Measurements from ENCODE around the gene SLC25A42. TPM values are rescaled to one million over a fixed set of nuclear protein-coding genes. Genes with fewer than 3 reads are reported as not detected.
A peak's percentile ranks its signal among the peaks of the same experiment; 100 is the strongest.

The SLC25A42 gene
- total RNA-seq, 1 experiment from 2014 or later: 3.5 TPM

DNA sequence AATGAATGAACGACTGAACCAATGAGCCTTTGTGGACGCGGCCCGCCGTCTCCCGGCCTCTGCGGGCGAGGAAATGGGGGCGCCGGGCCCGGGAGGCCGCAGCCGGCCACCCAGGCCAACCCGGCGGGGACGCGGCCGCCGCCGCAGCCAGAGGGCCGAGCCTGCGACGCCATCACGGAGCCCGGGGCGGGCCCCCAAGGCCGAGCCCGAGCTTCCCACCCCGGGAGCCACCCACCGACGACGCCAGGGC, 30.7 kb upstream of the SLC25A42 start:
- Histone ChIP-seq H3K4me1 (ENCODE audit: insufficient read depth, low read length, poor library complexity, severe bottlenecking) (no peaks in the 10 kb centered on the region), H3K36me3 (ENCODE audit: insufficient read depth, low read length, poor library complexity, severe bottlenecking) (peaks cover 42% of the 10 kb centered on the region), H3K27me3 (replicated peaks; ENCODE audit: insufficient read depth, low read depth, low read length, poor library complexity) (no peaks in the 10 kb centered on the region), H3K4me3 (ENCODE audit: low read depth, low read length, poor library complexity, severe bottlenecking) (peak overlapping the region; percentile 93), H3K9me3 (ENCODE audit: low read depth, low read length, poor library complexity, severe bottlenecking) (no peaks in the 10 kb centered on the region), H3K27ac (ENCODE audit: low read depth, low read length, poor library complexity, severe bottlenecking) (peak overlapping the region; percentile 94)
- TF ChIP-seq, protein P1, sequence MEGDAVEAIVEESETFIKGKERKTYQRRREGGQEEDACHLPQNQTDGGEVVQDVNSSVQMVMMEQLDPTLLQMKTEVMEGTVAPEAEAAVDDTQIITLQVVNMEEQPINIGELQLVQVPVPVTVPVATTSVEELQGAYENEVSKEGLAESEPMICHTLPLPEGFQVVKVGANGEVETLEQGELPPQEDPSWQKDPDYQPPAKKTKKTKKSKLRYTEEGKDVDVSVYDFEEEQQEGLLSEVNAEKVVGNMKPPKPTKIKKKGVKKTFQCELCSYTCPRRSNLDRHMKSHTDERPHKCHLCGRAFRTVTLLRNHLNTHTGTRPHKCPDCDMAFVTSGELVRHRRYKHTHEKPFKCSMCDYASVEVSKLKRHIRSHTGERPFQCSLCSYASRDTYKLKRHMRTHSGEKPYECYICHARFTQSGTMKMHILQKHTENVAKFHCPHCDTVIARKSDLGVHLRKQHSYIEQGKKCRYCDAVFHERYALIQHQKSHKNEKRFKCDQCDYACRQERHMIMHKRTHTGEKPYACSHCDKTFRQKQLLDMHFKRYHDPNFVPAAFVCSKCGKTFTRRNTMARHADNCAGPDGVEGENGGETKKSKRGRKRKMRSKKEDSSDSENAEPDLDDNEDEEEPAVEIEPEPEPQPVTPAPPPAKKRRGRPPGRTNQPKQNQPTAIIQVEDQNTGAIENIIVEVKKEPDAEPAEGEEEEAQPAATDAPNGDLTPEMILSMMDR (conservative IDR thresholded peaks at IDR 0.05; ENCODE audit: low read depth, low read length): no peak
- TF ChIP-seq EZH2 (IDR thresholded peaks at IDR 0.05; ENCODE audit: borderline replicate concordance, low read depth, low read length, poor library complexity, severe bottlenecking): no peak
- DNase-seq (ENCODE audit: low spot score): no peak
- POLR2A ChIA-PET (ENCODE audit: low non-redundant PET): no interaction called here
- CTCF ChIA-PET: no interaction called here
- BruUV-seq (replicated peaks): no TSS peak
- intact Hi-C loops (cut with micrococcal nuclease; ENCODE audit: unreplicated experiment): no loop called here

DNA sequence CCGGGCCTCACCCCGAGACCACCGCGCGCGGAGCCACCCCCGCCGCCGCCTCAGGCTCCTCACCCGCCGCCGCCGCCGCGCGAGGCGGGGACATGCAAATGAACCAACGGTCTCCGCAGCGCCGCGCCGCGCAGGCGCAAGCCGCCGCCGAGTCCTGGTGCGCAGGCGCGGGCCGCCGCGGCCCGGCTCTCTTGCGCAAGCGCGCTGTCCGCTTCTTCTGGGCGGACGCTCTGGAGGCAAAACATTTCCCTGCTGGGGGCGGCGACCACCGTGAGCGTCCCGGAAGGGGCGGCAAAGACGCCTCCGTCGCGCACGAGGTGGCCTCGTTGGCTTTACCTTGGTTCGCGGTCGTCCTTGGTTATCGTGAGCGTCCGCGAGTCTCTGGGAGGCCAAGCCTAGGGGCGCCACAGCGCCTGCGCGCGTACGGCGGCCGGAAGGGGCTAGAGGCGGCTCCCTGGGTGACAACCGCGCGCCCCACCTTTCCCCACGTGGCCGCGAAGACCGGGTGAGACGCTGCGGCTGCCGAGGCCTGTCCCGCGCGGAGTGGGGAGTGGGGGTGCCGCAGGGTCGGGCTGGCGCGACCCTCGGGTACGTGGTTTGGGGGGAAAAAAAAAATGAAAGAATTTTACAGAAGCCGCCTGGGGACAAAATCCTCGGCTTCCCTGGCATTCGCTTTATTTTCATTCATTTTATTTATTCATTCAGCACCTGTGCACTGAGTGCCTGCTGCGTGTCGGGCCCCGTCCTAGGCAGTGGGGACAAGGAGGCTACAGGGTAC, 30.2 kb upstream of the SLC25A42 start, which contains the start of the genes ARMC6 and SUGP2:
ARMC6 (plus strand) TSS at position 178 of the 778 bp plus-strand sequence. CDS start 607 bp downstream, outside the sequence.
SUGP2 (minus strand) TSS at position 92 of the 778 bp plus-strand sequence. CDS start 2,446 bp downstream, outside the sequence.
- CTCF ChIA-PET: no interaction called here
- intact Hi-C loops (cut with micrococcal nuclease; ENCODE audit: unreplicated experiment): no loop called here

DNA sequence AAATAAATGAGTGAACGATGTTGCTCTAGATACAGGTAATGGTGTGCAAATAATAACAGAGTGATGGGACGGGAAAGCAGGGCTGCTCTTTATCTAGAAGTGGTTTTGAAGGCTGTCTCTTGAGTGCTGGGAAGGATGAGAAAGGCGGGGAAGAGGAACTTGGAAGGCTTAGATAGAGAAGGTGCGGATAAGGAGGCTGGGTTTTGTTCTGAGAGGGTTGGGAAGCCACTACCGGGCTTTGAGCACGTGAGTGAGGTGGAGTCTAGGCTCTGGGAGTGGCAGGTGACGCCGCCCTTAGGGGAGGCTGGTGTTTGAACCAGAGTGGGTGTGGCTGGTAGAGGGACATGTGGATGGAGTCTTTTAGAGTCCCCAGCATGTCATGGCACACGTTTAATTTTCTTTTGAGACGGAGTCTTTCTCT, 29.6 kb upstream of the SLC25A42 start:
- ChIA-PET CTCF (no interaction called here), POLR2A (ENCODE audit: low non-redundant PET) (no interaction called here)
- peak; percentile 90 for DNase-seq (ENCODE audit: low spot score)
- Histone ChIP-seq H3K27me3 (replicated peaks; ENCODE audit: insufficient read depth, low read depth, low read length, poor library complexity) (no peaks in the 10 kb centered on the region), H3K27ac (ENCODE audit: low read depth, low read length, poor library complexity, severe bottlenecking) (peak overlapping the region; percentile 94), H3K9me3 (ENCODE audit: low read depth, low read length, poor library complexity, severe bottlenecking) (no peaks in the 10 kb centered on the region), H3K4me1 (ENCODE audit: insufficient read depth, low read length, poor library complexity, severe bottlenecking) (no peaks in the 10 kb centered on the region), H3K36me3 (ENCODE audit: insufficient read depth, low read length, poor library complexity, severe bottlenecking) (peaks cover 32% of the 10 kb centered on the region), H3K4me3 (ENCODE audit: low read depth, low read length, poor library complexity, severe bottlenecking) (peak overlapping the region; percentile 93)
- TF ChIP-seq, protein P1 (conservative IDR thresholded peaks at IDR 0.05; ENCODE audit: low read depth, low read length): no peak
- no peak for TF ChIP-seq EZH2 (IDR thresholded peaks at IDR 0.05; ENCODE audit: borderline replicate concordance, low read depth, low read length, poor library complexity, severe bottlenecking)
- intact Hi-C loops (cut with micrococcal nuclease; ENCODE audit: unreplicated experiment): no loop called here
- TSS peak; percentile 76 for BruUV-seq (replicated peaks)

More for the DNA sequence above, 30.2 kb upstream of the SLC25A42 start, which contains the start of the genes ARMC6 and SUGP2:
- H3K4me1 ChIP-seq (ENCODE audit: insufficient read depth, low read length, poor library complexity, severe bottlenecking): no peaks in the 10 kb centered on the region
- POLR2A ChIA-PET (ENCODE audit: low non-redundant PET): no interaction called here
- H3K9me3 ChIP-seq (ENCODE audit: low read depth, low read length, poor library complexity, severe bottlenecking): no peaks in the 10 kb centered on the region
- DNase-seq (ENCODE audit: low spot score): peak; percentile 92
- H3K27ac ChIP-seq (ENCODE audit: low read depth, low read length, poor library complexity, severe bottlenecking): peak within 1 kb of the TSS; percentile 94
- H3K27me3 ChIP-seq (replicated peaks; ENCODE audit: insufficient read depth, low read depth, low read length, poor library complexity): no peaks in the 10 kb centered on the region
- peak within 1 kb of the TSS; percentile 93 for H3K4me3 ChIP-seq (ENCODE audit: low read depth, low read length, poor library complexity, severe bottlenecking)
- TF ChIP-seq EZH2 (IDR thresholded peaks at IDR 0.05; ENCODE audit: borderline replicate concordance, low read depth, low read length, poor library complexity, severe bottlenecking): no peak
- TF ChIP-seq, protein P1 (conservative IDR thresholded peaks at IDR 0.05; ENCODE audit: low read depth, low read length): 0 out of 2 replicates have a peak, but pooled peaks have one; percentile 8
- H3K36me3 ChIP-seq (ENCODE audit: insufficient read depth, low read length, poor library complexity, severe bottlenecking): peaks cover 36% of the 10 kb centered on the region
- BruUV-seq (replicated peaks): no TSS peak

Data from A673 (cell line).